Occipital lobe (tissue), 2 donors: ENCODE results near the gene ATXN1. TPM values are rescaled to one million over a fixed set of nuclear protein-coding genes. Genes with fewer than 3 reads are reported as not detected.

Source experiments
- DNase-seq: peaks from one replicate; lab custom pipeline; 2025; lab: John Stamatoyannopoulos, UW
- total RNA-seq: library from RNA; depleted of rRNA; stranded (reverse); fragments of >200 nt; gene quantifications from one replicate; pipeline ENCODE4 v1.2.3, GENCODE V29; 2014

Gene ATXN1
- total RNA-seq, 1 donor from 2014 or later = 102 TPM

GRCh38 chr6:16698997-16699868, 62.0 kb downstream of the ATXN1 start:
- no peak for DNase-seq

- no peak for DNase-seq
Observed at GRCh38 chr6:16698162-16698533, 63.1 kb downstream of the ATXN1 start.

- DNase-seq = no peak
Observed at GRCh38 chr6:16697437-16698161, 63.7 kb downstream of the ATXN1 start.

- no peak for DNase-seq
Observed at GRCh38 chr6:16696496-16696895, 64.8 kb downstream of the ATXN1 start.

- no peak for DNase-seq
Observed at GRCh38 chr6:16694781-16695578, 66.3 kb downstream of the ATXN1 start.

- no peak for DNase-seq
Observed at GRCh38 chr6:16691324-16691723, 69.9 kb downstream of the ATXN1 start.

- DNase-seq = no peak
Observed at GRCh38 chr6:16690608-16691142, 70.6 kb downstream of the ATXN1 start.

- DNase-seq = no peak
Observed at GRCh38 chr6:16689788-16690607, 71.3 kb downstream of the ATXN1 start.

GRCh38 chr6:16688984-16689636, 72.2 kb downstream of the ATXN1 start:
- no peak for DNase-seq

GRCh38 chr6:16688436-16688835, 72.8 kb downstream of the ATXN1 start:
- no peak for DNase-seq

- DNase-seq = no peak
Observed at GRCh38 chr6:16687045-16687444, 74.2 kb downstream of the ATXN1 start.

GRCh38 chr6:16684896-16685554, 76.2 kb downstream of the ATXN1 start:
- DNase-seq = no peak

- no peak for DNase-seq
Observed at GRCh38 chr6:16684195-16684689, 77.0 kb downstream of the ATXN1 start.

- no peak for DNase-seq
Observed at GRCh38 chr6:16683641-16684194, 77.5 kb downstream of the ATXN1 start.

- DNase-seq = no peak
Observed at GRCh38 chr6:16681260-16681873, 79.9 kb downstream of the ATXN1 start.

GRCh38 chr6:16679050-16679449, 82.2 kb downstream of the ATXN1 start:
- no peak for DNase-seq

- DNase-seq = no peak
Observed at GRCh38 chr6:16677458-16677857, 83.8 kb downstream of the ATXN1 start.

- no peak for DNase-seq
Observed at GRCh38 chr6:16676978-16677377, 84.3 kb downstream of the ATXN1 start.

GRCh38 chr6:16676376-16676775, 84.9 kb downstream of the ATXN1 start:
- no peak for DNase-seq
